ENCODE data around the gene C20orf144.

C20orf144 gene

DNA sequence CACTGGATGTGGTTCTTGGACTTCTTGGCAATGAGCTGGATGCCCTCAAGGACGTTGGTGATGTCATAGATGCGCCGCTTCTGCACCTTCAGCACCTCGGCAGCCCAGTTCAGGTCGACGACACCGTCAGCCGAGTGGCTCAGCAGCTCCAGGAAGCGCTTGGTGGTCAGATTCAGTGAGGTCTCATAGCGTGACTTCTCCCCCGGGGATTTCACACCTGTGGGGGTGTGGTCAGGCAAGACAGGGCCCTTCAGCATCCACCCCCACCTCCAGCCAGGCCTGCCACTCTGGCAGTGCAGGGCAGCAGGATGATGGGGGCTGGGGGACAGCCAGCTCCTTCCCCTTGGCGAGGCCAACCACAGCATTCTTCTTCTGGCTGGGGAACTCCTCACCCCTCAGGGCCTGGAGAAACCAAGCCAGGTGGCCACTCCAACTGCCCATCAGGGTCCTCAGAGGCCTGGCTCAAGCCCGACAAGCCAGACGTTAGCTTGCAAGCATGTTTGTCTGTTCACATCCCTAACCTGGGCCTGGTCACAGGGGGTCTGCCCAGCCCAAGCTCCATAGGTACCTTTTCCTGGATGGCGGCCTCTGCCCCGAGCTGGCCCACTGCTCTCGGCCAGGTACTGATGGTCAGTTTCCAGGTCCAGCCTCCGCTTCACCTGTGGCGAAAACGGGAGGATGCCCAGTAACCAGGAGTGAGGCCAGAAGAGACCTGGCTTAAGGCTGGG is 17.8 kb downstream of the C20orf144 start:
- TF ChIP-seq, protein P1, sequence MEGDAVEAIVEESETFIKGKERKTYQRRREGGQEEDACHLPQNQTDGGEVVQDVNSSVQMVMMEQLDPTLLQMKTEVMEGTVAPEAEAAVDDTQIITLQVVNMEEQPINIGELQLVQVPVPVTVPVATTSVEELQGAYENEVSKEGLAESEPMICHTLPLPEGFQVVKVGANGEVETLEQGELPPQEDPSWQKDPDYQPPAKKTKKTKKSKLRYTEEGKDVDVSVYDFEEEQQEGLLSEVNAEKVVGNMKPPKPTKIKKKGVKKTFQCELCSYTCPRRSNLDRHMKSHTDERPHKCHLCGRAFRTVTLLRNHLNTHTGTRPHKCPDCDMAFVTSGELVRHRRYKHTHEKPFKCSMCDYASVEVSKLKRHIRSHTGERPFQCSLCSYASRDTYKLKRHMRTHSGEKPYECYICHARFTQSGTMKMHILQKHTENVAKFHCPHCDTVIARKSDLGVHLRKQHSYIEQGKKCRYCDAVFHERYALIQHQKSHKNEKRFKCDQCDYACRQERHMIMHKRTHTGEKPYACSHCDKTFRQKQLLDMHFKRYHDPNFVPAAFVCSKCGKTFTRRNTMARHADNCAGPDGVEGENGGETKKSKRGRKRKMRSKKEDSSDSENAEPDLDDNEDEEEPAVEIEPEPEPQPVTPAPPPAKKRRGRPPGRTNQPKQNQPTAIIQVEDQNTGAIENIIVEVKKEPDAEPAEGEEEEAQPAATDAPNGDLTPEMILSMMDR (conservative IDR thresholded peaks at IDR 0.05; ENCODE audit: low read depth, low read length), result no peak
- DNase-seq (ENCODE audit: low read depth), result no peak
- no peak overlapping the region for H3K4me3 ChIP-seq (ENCODE audit: low read depth, low read length)

- no peak for DNase-seq (ENCODE audit: low read depth)
- TF ChIP-seq, protein P1 (conservative IDR thresholded peaks at IDR 0.05; ENCODE audit: low read depth, low read length), result no peak
Observed at GRCh38 chr20:33680686-33681085, 18.6 kb downstream of the C20orf144 start.

DNA sequence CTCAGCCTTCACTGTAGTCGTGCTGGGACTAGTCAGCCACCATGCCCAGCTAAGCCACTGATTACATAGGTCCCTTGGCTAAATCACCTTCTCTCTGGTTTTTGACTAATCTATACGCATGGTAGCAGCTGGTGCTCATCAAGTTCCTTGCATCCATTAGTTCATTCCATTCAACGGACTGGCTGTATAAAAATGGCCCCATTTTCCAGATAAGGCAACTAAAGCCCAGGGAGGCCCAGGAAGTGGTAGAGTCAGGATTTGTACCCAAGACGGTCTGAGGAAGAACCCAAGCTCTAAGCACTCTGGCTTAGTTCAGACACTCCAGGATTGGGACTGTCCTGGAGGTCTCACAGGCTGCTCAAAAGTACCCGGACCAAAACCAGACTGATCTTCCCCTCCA is 19.2 kb downstream of the C20orf144 start:
- TF ChIP-seq, protein P1 (conservative IDR thresholded peaks at IDR 0.05; ENCODE audit: low read depth, low read length), result no peak
- no peak overlapping the region for H3K4me3 ChIP-seq (ENCODE audit: low read depth, low read length)
- no peak for DNase-seq (ENCODE audit: low read depth)

More at GRCh38 chr20:33680686-33681085, 18.6 kb downstream of the C20orf144 start:
- H3K4me3 ChIP-seq (ENCODE audit: low read depth, low read length), result no peak overlapping the region

DNA sequence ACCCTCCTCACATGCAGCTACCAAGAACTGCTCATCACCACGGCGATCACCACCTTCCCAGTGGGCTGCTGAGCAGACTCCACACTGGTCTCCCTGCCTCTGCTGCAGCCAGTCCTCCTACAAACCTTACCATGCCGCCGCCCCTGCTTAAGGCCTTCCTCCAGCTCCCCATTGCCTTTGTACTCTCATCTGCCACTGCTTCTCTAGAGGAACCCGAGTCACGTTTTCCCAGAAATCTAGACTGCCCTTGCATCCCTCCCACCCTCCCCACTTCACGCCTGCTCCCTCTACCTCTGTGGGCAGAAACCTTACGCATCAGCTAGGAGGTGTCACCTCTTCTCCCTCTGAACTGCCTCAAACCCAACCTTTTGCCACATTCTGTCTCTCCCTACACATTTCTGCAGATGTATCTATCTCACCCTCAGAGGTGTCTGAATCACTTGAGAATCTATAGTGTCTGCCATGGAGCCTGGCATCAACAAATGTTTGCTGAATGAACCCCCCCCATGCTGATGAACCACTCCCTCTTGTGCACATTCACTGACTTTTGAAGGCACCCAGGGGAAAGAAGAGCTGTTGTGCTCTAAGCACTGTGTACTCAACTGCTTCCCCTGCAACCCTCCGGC is 19.7 kb downstream of the C20orf144 start:
- no peak for DNase-seq (ENCODE audit: low read depth)
- no peak overlapping the region for H3K4me3 ChIP-seq (ENCODE audit: low read depth, low read length)
- TF ChIP-seq, protein P1 (conservative IDR thresholded peaks at IDR 0.05; ENCODE audit: low read depth, low read length), result no peak

- DNase-seq (ENCODE audit: low read depth), result no peak
- no peak overlapping the region for H3K4me3 ChIP-seq (ENCODE audit: low read depth, low read length)
- TF ChIP-seq, protein P1 (conservative IDR thresholded peaks at IDR 0.05; ENCODE audit: low read depth, low read length), result no peak
Observed at GRCh38 chr20:33684533-33685327, 22.6 kb downstream of the C20orf144 start.

DNA sequence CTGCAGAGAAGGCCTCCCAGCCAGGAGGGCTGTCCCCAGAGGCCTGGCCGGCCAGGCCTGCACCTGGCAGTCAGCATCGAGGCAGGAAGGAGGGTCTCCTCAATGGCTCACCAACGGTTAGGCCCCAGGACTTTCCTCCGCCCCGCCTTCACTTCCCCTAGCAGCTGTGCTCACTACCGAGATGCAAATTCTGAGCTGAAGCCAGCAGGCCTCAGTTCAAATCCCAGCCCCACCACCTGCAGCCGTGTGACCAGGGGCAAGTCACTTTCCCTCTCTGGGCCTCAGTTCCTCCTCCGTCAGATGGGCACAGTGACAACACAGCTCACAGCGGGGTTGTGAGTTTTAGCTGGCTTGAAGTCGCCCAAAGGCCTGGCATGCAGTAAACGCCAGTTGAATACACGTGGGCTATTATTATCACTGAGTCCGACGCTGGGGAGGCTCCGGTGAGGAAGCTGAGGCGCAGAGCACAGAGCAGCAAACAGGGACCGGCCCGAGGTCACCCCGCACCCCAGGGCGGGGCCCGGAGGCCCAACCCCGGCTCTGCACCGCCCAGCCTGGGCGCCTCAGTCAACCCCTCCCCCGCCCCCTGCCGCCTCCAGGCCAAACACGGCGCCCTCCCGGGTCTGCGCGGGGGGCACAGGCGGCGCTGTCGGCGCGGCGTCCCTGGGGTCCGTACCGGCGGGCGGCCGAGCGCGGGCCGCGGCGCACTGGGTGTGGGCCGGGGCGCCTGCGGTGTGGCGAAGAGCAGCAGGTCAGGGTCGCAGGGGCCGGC is 23.4 kb downstream of the C20orf144 start:
- H3K4me3 ChIP-seq (ENCODE audit: low read depth, low read length), result peak overlapping the region; percentile 47
- no peak for DNase-seq (ENCODE audit: low read depth)
- TF ChIP-seq, protein P1 (conservative IDR thresholded peaks at IDR 0.05; ENCODE audit: low read depth, low read length), result no peak
